ENCODE data around the gene C17orf58.

C17orf58 gene

DNA sequence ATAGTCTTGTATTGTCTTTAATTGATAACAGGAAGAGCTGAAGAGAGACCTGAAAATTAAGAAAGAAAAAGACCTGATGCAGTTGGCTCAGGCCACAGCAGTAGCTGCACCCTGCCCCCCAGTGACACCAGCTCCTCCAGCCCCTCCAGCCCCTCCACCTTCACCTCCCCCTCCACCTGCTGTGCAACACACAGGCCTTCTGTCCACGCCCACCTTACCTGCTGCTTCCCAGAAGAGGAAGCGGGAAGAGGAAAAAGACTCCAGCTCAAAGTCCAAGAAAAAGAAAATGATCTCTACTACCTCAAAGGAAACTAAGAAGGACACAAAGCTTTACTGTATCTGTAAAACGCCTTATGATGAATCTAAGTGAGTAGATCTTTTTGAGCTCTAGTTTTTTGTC lies 36.8 kb downstream of the C17orf58 start:
- Histone ChIP-seq H3K27me3 (ENCODE audit: insufficient read depth, low read length) (no peaks in the 10 kb centered on the region), H3K79me2 (ENCODE audit: control insufficient read depth, insufficient read depth, low read length, unreplicated experiment) (no peaks in the 10 kb centered on the region), H3K36me3 (ENCODE audit: insufficient read depth, low read length) (no peaks in the 10 kb centered on the region; the same call in 1 of the 2 replicates), H3K4me3 (ENCODE audit: low read depth, low read length) (no peak overlapping the region), H2AFZ (ENCODE audit: low read length, unreplicated experiment) (no peak overlapping the region), H3K27ac (ENCODE audit: low read depth, low read length) (no peak overlapping the region), H3K4me1 (ENCODE audit: control insufficient read depth, insufficient read depth, low read length, unreplicated experiment) (peaks cover 4% of the 10 kb centered on the region)

DNA sequence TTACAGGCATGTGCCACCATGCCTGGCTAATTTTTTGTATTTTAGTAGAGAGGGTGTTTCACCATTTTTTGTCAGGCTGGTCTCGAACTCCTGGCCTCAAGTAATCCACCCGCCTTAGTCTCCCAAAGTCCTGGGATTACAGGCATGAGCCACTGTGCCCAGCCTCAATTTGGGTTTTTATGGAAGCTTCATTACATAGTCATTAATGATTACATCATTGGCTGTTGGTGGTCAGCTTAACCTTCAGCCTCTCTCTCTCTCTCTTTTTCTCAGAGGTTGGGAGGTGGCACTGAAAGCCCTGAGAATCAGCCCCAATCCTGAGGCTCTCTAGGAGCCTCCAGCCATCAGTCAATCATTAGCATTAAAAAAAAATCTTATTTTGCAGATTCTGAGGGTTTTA lies 45.3 kb downstream of the C17orf58 start:
- no peaks in the 10 kb centered on the region for H3K27me3 ChIP-seq (ENCODE audit: insufficient read depth, low read length)
- H3K36me3 ChIP-seq (ENCODE audit: insufficient read depth, low read length), result peaks cover 16% of the 10 kb centered on the region
- H2AFZ ChIP-seq (ENCODE audit: low read length, unreplicated experiment), result no peak overlapping the region
- no peak overlapping the region for H3K27ac ChIP-seq (ENCODE audit: low read depth, low read length)
- no peaks in the 10 kb centered on the region for H3K79me2 ChIP-seq (ENCODE audit: control insufficient read depth, insufficient read depth, low read length, unreplicated experiment)
- H3K4me1 ChIP-seq (ENCODE audit: control insufficient read depth, insufficient read depth, low read length, unreplicated experiment), result no peaks in the 10 kb centered on the region
- H3K4me3 ChIP-seq (ENCODE audit: low read depth, low read length), result no peak overlapping the region

DNA sequence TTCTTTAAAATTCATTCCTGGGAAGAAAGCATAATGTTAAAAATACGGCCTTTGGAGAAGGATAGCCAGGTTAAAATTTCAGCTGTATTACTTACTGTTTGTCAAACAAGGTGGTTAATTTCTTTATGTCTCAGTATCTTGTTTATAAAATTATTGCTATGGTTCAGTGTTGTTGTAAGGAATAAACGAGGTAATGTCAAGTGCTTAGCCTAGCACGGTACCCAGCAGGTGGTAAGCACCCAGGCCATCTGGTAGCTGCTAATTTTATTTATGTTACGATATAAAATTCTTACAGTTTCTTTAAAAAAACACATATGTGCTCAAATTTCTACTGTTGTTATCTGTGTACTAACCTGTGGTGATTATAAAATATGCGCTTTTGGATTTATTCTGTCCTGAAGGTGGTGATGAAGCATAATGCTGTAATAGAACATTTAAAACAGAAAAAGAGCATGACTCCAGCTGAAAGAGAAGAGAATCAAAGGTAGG lies 48.9 kb downstream of the C17orf58 start:
- no peaks in the 10 kb centered on the region for H3K27me3 ChIP-seq (ENCODE audit: insufficient read depth, low read length)
- no peaks in the 10 kb centered on the region for H3K79me2 ChIP-seq (ENCODE audit: control insufficient read depth, insufficient read depth, low read length, unreplicated experiment)
- H3K27ac ChIP-seq (ENCODE audit: low read depth, low read length), result no peak overlapping the region
- peaks cover 27% of the 10 kb centered on the region for H3K36me3 ChIP-seq (ENCODE audit: insufficient read depth, low read length)
- no peaks in the 10 kb centered on the region for H3K4me1 ChIP-seq (ENCODE audit: control insufficient read depth, insufficient read depth, low read length, unreplicated experiment)
- H2AFZ ChIP-seq (ENCODE audit: low read length, unreplicated experiment), result no peak overlapping the region
- no peak overlapping the region for H3K4me3 ChIP-seq (ENCODE audit: low read depth, low read length)

DNA sequence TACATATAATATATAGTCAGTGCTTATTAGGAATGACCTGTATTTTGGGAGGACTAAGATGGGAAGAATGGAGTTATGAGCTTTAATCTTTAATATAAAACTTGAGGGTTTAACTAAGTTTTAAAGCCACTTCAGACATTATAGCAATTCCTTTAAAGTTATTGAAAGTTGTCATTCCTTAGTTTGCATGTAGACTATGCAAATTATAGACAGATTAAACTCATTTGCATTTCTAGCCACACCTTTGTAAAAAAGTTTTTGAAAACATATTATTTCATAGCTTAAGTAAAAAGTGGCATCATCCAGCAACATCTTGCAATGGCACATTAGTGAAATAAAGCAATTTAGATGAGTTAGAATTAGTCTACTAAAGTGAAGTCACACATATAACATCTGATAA lies 49.8 kb downstream of the C17orf58 start:
- Histone ChIP-seq H3K27ac (ENCODE audit: low read depth, low read length) (no peak overlapping the region), H3K4me1 (ENCODE audit: control insufficient read depth, insufficient read depth, low read length, unreplicated experiment) (no peaks in the 10 kb centered on the region), H2AFZ (ENCODE audit: low read length, unreplicated experiment) (no peak overlapping the region), H3K27me3 (ENCODE audit: insufficient read depth, low read length) (no peaks in the 10 kb centered on the region), H3K36me3 (ENCODE audit: insufficient read depth, low read length) (peaks cover 27% of the 10 kb centered on the region), H3K79me2 (ENCODE audit: control insufficient read depth, insufficient read depth, low read length, unreplicated experiment) (no peaks in the 10 kb centered on the region), H3K4me3 (ENCODE audit: low read depth, low read length) (no peak overlapping the region)

DNA sequence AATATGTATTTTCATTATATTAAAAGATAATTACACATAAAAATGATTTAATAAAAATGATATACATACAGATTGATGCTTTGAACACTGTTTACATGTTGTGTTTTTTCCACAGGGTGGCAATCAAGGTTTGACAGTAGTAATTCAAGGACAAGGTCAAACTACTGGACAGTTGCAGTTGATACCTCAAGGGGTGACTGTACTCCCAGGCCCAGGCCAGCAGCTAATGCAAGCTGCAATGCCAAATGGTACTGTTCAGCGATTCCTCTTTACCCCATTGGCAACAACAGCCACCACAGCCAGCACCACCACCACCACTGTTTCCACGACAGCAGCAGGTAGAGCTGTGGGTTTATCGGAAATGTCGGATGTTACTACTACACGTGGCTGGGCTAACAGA lies 52.2 kb downstream of the C17orf58 start:
- H3K79me2 ChIP-seq (ENCODE audit: control insufficient read depth, insufficient read depth, low read length, unreplicated experiment), result no peaks in the 10 kb centered on the region
- peaks cover 27% of the 10 kb centered on the region for H3K36me3 ChIP-seq (ENCODE audit: insufficient read depth, low read length)
- no peak overlapping the region for H3K27ac ChIP-seq (ENCODE audit: low read depth, low read length)
- H3K4me3 ChIP-seq (ENCODE audit: low read depth, low read length), result no peak overlapping the region
- no peaks in the 10 kb centered on the region for H3K27me3 ChIP-seq (ENCODE audit: insufficient read depth, low read length)
- no peaks in the 10 kb centered on the region for H3K4me1 ChIP-seq (ENCODE audit: control insufficient read depth, insufficient read depth, low read length, unreplicated experiment)
- no peak overlapping the region for H2AFZ ChIP-seq (ENCODE audit: low read length, unreplicated experiment)

DNA sequence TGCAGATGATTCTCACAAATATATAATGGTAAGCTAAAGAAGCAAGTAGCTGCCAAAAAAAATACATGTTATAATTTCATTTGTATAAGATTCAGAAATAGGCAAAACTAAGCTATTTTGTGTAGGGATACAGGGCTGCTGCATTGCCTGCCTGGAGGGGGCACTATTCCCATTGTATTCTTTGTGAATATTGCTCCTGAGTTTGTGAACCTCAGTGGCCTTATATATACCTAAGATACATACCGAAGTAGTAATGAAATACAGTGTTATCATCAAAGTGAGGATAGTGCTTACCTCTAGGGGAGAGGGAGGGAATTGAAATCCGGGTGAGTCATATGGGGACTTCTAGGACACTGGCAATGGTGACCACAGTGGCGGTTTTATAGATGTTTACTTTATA lies 53.5 kb downstream of the C17orf58 start:
- Histone ChIP-seq H3K4me1 (ENCODE audit: control insufficient read depth, insufficient read depth, low read length, unreplicated experiment) (no peaks in the 10 kb centered on the region), H3K27ac (ENCODE audit: low read depth, low read length) (no peak overlapping the region), H3K4me3 (ENCODE audit: low read depth, low read length) (no peak overlapping the region), H3K36me3 (ENCODE audit: insufficient read depth, low read length) (peaks cover 23% of the 10 kb centered on the region), H3K27me3 (ENCODE audit: insufficient read depth, low read length) (no peaks in the 10 kb centered on the region), H2AFZ (ENCODE audit: low read length, unreplicated experiment) (no peak overlapping the region), H3K79me2 (ENCODE audit: control insufficient read depth, insufficient read depth, low read length, unreplicated experiment) (no peaks in the 10 kb centered on the region)
